Activated CD4-positive, alpha-beta T cell treated with anti-CD3 and anti-CD28 coated beads for 36 hours (primary cell): ENCODE measurements around the gene TEX13B. TPM values are rescaled to one million over a fixed set of nuclear protein-coding genes. Genes with fewer than 3 reads are reported as not detected.
"Not testable (repeated sequence)": the region's sequence is repeated elsewhere in the genome, so short reads cannot be mapped to it uniquely, and the experiment has no call there.

Experiments used
- ATAC-seq: fragments of 200-7000 bp; cut with Tn5 transposase; one replicate; pipeline ENCODE4 v1.10.0; 2021; ENCODE audit warnings: mild to moderate bottlenecking, moderate library complexity
- CTCF ChIA-PET: fragments of 350-600 bp; sonication (Branson Sonifier 250); formaldehyde crosslinking; loops from one replicate; lab custom pipeline; 2021; ENCODE audit warnings: antibody characterized with exemption; lab: Charles Lee
- POLR2A ChIA-PET: fragments of 350-600 bp; sonication (Branson Sonifier 250); formaldehyde crosslinking; loops from one replicate; lab custom pipeline; 2021; ENCODE audit warnings: antibody characterized with exemption, inconsistent platforms; lab: Charles Lee
- DNase-seq: peaks from one replicate; pipeline ENCODE4 v3.0.0-alpha.2; 2020
- H3K27ac Mint-ChIP-seq: one replicate; pipeline ENCODE4 v1.8.0; 2021; ENCODE audit warnings: mixed read lengths
- H3K27me3 Mint-ChIP-seq: one replicate; pipeline ENCODE4 v1.8.0; 2021; ENCODE audit warnings: mixed read lengths
- H3K36me3 Mint-ChIP-seq: one replicate; pipeline ENCODE4 v1.8.0; 2021; ENCODE audit warnings: low read depth, mixed read lengths
- H3K4me1 Mint-ChIP-seq: one replicate; pipeline ENCODE4 v1.8.0; 2021; ENCODE audit warnings: mixed read lengths
- H3K4me3 Mint-ChIP-seq: one replicate; pipeline ENCODE4 v1.8.0; 2021; ENCODE audit warnings: mild to moderate bottlenecking, moderate library complexity, mixed read lengths
- H3K9me3 Mint-ChIP-seq: one replicate; pipeline ENCODE4 v1.8.0; 2021; ENCODE audit warnings: low read depth, mixed read lengths
- intact Hi-C, 2 experiments: fragments of 100-400 bp; cut with DNase I in 1 of 2; cut with micrococcal nuclease in 1 of 2; formaldehyde crosslinking; loops; one replicate each; pipeline versions ENCODE4 v1.14.2 to v1.15.1; 2022 to 2024; cut with DNase I, micrococcal nuclease
- total RNA-seq, 2 experiments: library from RNA; stranded (reverse); gene quantifications; one replicate each; pipeline ENCODE4 v1.2.3, GENCODE V29; 2021

The TEX13B gene
- total RNA-seq, 2 experiments from 2014 or later: not detected

DNA sequence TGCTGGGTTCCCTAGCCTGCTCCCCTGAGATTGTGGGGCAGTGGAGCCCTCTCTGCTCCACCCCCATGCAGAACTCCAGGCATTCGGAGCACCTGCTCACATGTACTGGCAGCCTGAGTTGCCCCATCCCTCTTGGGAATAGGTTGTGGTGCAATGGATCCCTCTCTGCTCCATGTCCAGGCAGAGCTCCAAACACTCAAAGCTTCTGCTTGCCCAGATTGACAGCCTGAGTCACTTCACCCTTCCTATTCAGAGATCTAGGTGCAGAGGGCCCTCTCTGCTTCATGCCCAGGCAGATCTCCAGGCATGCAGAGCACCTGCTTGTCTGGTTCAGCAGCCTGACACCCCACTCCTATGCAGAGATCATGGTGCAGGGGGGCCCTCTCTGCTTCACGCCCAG is 18.6 kb upstream of the TEX13B start:
- Mint-ChIP-seq H3K36me3 (no peaks in the 10 kb centered on the region), H3K27ac (no peak overlapping the region), H3K9me3 (peaks cover 6% of the 10 kb centered on the region), H3K4me3 (no peak overlapping the region), H3K4me1 (no peaks in the 10 kb centered on the region), H3K27me3 (no peaks in the 10 kb centered on the region)
- ChIA-PET CTCF (interaction anchor here (1.2 to 1.5 kb wide), 2 partner anchors 71 to 73 kb away, joined by 3 to 4 read pairs; no protein-coding TSS in a partner anchor), POLR2A (no interaction called here)
- ATAC-seq (no peak), DNase-seq (no peak)
- intact Hi-C loops: no loop called here

DNA sequence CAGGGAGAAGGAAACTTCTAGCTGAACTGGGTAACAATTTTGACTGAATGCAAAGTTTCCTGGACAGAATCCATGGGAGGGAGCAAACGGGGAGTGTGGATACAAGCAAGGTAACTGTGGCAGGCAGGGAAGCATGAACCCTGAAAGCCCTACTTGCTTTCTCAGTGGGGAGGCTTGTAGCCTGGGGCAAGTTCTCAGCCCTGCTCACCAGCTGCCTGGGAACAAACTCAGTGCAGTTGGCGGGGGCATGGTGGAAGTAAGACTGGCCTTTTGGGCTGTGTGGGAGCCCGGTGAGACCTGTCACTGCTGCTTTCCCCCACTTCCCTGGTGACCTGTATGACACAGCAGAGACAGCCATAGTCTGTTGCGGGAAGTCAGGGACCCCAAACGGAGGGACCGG is 14.0 kb upstream of the TEX13B start:
- Mint-ChIP-seq H3K27ac (no peak overlapping the region), H3K36me3 (no peaks in the 10 kb centered on the region), H3K27me3 (peaks cover 3% of the 10 kb centered on the region), H3K4me1 (no peaks in the 10 kb centered on the region), H3K4me3 (no peak overlapping the region), H3K9me3 (peaks cover 6% of the 10 kb centered on the region)
- CTCF ChIA-PET: no interaction called here
- POLR2A ChIA-PET: no interaction called here
- intact Hi-C loops: no loop called here
- ATAC-seq (no peak), DNase-seq (no peak)

GRCh38 chrX:107985033-107985432 is 2.9 kb upstream of the TEX13B start:
- H3K9me3 Mint-ChIP-seq: peaks cover 2% of the 10 kb centered on the region

DNA sequence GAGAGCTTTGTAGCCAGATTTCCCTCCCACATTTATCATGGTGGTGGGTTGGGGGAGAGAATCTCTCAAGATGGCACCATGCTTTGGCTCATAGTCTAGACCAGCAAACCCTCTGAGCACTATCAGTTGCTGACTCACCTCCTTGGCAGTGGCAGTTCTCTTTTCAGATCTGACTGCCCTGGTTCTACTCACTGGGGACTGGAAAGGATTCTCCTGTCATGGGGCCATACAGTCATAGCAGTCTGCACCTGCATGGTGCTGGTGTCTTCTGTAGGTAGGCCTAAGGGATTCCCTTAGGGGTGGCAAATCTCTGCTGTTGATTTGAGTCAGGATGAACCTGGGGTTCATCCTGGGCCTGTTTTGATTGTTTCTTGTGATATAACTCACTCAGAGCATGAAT is 2.6 kb downstream of the TEX13B start:
- peaks cover 2% of the 10 kb centered on the region for H3K27me3 Mint-ChIP-seq
- H3K27ac Mint-ChIP-seq: no peak overlapping the region
- ChIA-PET CTCF (no interaction called here), POLR2A (no interaction called here)
- peak; percentile 22 for DNase-seq
- peak; percentile 92 for ATAC-seq
- intact Hi-C loops: loop anchor here in 1 of 2 experiments (2.0 kb wide), 1 partner anchor 93 kb away; no protein-coding TSS in a partner anchor
- H3K36me3 Mint-ChIP-seq: no peaks in the 10 kb centered on the region
- H3K4me3 Mint-ChIP-seq: no peak overlapping the region
- peaks cover 8% of the 10 kb centered on the region for H3K4me1 Mint-ChIP-seq
- H3K9me3 Mint-ChIP-seq: no peaks in the 10 kb centered on the region

More at GRCh38 chrX:107985033-107985432, 2.9 kb upstream of the TEX13B start:
- H3K36me3 Mint-ChIP-seq: peaks cover 2% of the 10 kb centered on the region
- peaks cover 4% of the 10 kb centered on the region for H3K4me1 Mint-ChIP-seq
- DNase-seq (no peak), ATAC-seq (no peak)
- H3K27ac Mint-ChIP-seq: no peak overlapping the region
- intact Hi-C loops: no loop called here
- ChIA-PET POLR2A (no interaction called here), CTCF (no interaction called here)
- no peaks in the 10 kb centered on the region for H3K27me3 Mint-ChIP-seq
- H3K4me3 Mint-ChIP-seq: no peak overlapping the region

- intact Hi-C loops: loop anchor here in 1 of 2 experiments (2.0 kb wide), 1 partner anchor 94 kb away; no protein-coding TSS in a partner anchor
- CTCF ChIA-PET: interaction anchor here (1.7 kb wide), 1 partner anchor 24 kb away, joined by 4 read pairs; no protein-coding TSS in a partner anchor
- DNase-seq (no peak), ATAC-seq (no peak)
- POLR2A ChIA-PET: no interaction called here
- no peaks in the 10 kb centered on the region for H3K36me3 Mint-ChIP-seq
- H3K9me3 Mint-ChIP-seq: no peaks in the 10 kb centered on the region
- peaks cover 8% of the 10 kb centered on the region for H3K4me1 Mint-ChIP-seq
- peaks cover 2% of the 10 kb centered on the region for H3K27me3 Mint-ChIP-seq
- H3K4me3 Mint-ChIP-seq: no peak overlapping the region
- H3K27ac Mint-ChIP-seq: no peak overlapping the region
Measured at GRCh38 chrX:107978707-107979307, 3.4 kb downstream of the TEX13B start.

GRCh38 chrX:107978071-107978470 is 4.1 kb downstream of the TEX13B start:
- H3K4me3 Mint-ChIP-seq: no peak overlapping the region
- intact Hi-C loops: loop anchor here in 1 of 2 experiments (2.0 kb wide), 1 partner anchor 95 kb away; no protein-coding TSS in a partner anchor
- CTCF ChIA-PET: interaction anchor here (1.7 kb wide), 1 partner anchor 25 kb away, joined by 4 read pairs; no protein-coding TSS in a partner anchor
- no peaks in the 10 kb centered on the region for H3K36me3 Mint-ChIP-seq
- POLR2A ChIA-PET: no interaction called here
- DNase-seq (no peak), ATAC-seq (no peak)
- H3K9me3 Mint-ChIP-seq: no peaks in the 10 kb centered on the region
- H3K4me1 Mint-ChIP-seq: peaks cover 8% of the 10 kb centered on the region
- peaks cover 2% of the 10 kb centered on the region for H3K27me3 Mint-ChIP-seq
- H3K27ac Mint-ChIP-seq: no peak overlapping the region

DNA sequence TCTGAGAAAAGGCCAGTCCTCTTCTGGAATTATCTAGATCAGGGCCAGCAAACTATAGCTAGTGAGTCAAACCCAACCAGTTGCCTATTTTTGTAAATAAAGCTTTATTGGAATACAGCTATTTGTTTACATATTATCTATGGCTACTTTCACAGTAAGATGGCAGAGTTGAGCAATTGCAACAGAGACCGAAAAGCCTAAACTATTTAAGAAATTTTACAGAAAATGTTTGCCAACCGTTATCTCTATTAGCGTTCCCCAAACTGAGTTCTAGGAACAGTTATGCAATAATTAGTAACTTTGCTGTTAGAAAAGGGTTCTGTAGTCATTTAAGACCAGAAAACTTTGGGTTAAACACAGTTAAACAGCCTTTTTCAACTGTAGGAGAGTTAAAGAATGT is 10.5 kb downstream of the TEX13B start:
- ChIA-PET POLR2A (no interaction called here), CTCF (no interaction called here)
- ATAC-seq (no peak), DNase-seq (no peak)
- Mint-ChIP-seq H3K4me1 (no peaks in the 10 kb centered on the region), H3K4me3 (no peak overlapping the region), H3K27me3 (no peaks in the 10 kb centered on the region), H3K36me3 (no peaks in the 10 kb centered on the region), H3K27ac (no peak overlapping the region), H3K9me3 (no peaks in the 10 kb centered on the region)
- intact Hi-C loops: no loop called here

GRCh38 chrX:107970073-107970472 is 12.1 kb downstream of the TEX13B start:
- DNase-seq (no peak), ATAC-seq (no peak)
- intact Hi-C loops: no loop called here
- no peaks in the 10 kb centered on the region for H3K9me3 Mint-ChIP-seq
- no peaks in the 10 kb centered on the region for H3K36me3 Mint-ChIP-seq
- CTCF ChIA-PET: no interaction called here
- H3K4me3 Mint-ChIP-seq: no peak overlapping the region
- no peak overlapping the region for H3K27ac Mint-ChIP-seq
- POLR2A ChIA-PET: no interaction called here
- H3K27me3 Mint-ChIP-seq: no peaks in the 10 kb centered on the region
- H3K4me1 Mint-ChIP-seq: no peaks in the 10 kb centered on the region

- intact Hi-C loops: no loop called here
- POLR2A ChIA-PET: no interaction called here
- Mint-ChIP-seq H3K4me1 (no peaks in the 10 kb centered on the region), H3K27me3 (no peaks in the 10 kb centered on the region), H3K9me3 (no peaks in the 10 kb centered on the region), H3K4me3 (no peak overlapping the region), H3K36me3 (no peaks in the 10 kb centered on the region), H3K27ac (no peak overlapping the region)
- CTCF ChIA-PET: no interaction called here
- no peak for ATAC-seq
- no peak for DNase-seq
Measured at GRCh38 chrX:107968623-107969022, 13.5 kb downstream of the TEX13B start.

DNA sequence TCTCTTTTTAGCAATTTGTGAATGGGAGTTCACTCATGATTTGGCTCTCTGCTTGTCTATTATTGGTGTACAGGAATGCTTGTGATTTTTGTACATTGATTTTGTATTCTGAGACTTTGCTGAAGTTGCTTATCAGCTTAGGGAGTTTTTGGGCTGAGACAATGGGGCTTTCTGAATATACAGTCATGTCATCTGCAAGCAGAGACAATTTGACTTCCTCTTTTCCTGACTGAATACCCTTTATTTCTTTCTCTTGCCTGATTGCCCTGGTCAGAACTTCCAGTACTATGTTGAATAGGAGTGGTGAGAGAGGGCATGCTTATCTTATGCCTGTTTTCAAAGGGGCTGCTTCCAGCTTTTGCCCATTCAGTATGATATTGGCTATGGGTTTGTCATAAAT is 26.8 kb downstream of the TEX13B start:
- POLR2A ChIA-PET, H3K36me3 Mint-ChIP-seq, H3K4me1 Mint-ChIP-seq, H3K27ac Mint-ChIP-seq, DNase-seq, H3K9me3 Mint-ChIP-seq, CTCF ChIA-PET, ATAC-seq, intact Hi-C loops, H3K4me3 Mint-ChIP-seq, H3K27me3 Mint-ChIP-seq: not testable (repeated sequence)

DNA sequence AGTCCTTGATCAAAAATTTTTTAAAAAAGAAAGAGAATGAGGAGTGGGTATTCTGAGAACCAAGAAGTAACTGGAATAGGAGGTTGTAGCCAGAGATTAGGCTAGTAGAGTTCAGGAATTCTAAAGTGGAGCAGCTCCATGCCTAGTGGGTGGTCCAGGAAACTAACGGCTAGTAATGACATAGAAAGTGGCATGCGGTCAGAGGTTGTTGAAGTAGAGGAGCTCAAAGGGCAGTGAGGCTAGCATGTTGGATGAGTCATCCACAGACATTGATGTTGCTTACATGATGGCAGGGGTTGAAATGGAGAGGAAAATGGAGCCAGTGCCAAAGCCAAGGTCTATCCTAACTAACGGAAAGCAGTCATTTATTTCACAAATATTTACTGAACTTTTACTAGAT is 42.1 kb downstream of the TEX13B start:
- POLR2A ChIA-PET: no interaction called here
- CTCF ChIA-PET: no interaction called here
- ATAC-seq: no peak
- no peak for DNase-seq
- no peak overlapping the region for H3K27ac Mint-ChIP-seq
- peaks cover 1% of the 10 kb centered on the region for H3K36me3 Mint-ChIP-seq
- H3K27me3 Mint-ChIP-seq: peaks cover 7% of the 10 kb centered on the region
- H3K4me1 Mint-ChIP-seq: peaks cover 4% of the 10 kb centered on the region
- no peak overlapping the region for H3K4me3 Mint-ChIP-seq
- H3K9me3 Mint-ChIP-seq: no peaks in the 10 kb centered on the region
- intact Hi-C loops: no loop called here

DNA sequence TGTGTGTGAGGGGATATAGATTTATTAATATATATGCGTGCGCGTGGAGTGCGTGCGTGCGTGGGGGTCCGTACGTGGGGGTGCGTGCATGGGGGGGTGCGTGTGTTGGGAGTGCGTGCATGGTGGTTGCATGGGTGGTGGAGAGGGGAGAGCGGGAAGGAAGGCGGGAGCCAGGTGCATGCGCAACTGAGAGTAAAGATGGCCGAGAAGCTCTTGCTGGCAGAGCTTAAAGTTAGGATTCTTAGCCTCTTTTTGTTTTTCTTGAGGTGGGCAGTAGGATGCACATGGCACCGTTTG is 45.8 kb downstream of the TEX13B start:
- Mint-ChIP-seq H3K27me3 (peaks cover 12% of the 10 kb centered on the region), H3K4me1 (peaks cover 4% of the 10 kb centered on the region), H3K27ac (no peak overlapping the region), H3K36me3 (peaks cover 1% of the 10 kb centered on the region), H3K4me3 (peak overlapping the region; percentile 20), H3K9me3 (no peaks in the 10 kb centered on the region)
- ChIA-PET POLR2A (no interaction called here), CTCF (interaction anchor here (0.6 kb wide), 1 partner anchor 140 kb away, joined by 3 read pairs; no protein-coding TSS in a partner anchor)
- DNase-seq: no peak
- intact Hi-C loops: no loop called here
- ATAC-seq: no peak
